B cell (primary cell): ENCODE data around the gene AGAP1. TPM values are rescaled to one million over a fixed set of nuclear protein-coding genes. Genes with fewer than 3 reads are reported as not detected.

Experiments used
- ATAC-seq: fragments of 200-7000 bp; cut with Tn5 transposase; one replicate; pipeline ENCODE4 v1.10.0; 2021; ENCODE audit warnings: low read depth, mild to moderate bottlenecking, moderate number of reproducible peaks, moderate library complexity
- CTCF ChIA-PET: fragments of 350-600 bp; sonication (Branson Sonifier 250); formaldehyde crosslinking; loops from one replicate; lab custom pipeline; 2021; ENCODE audit warnings: antibody characterized with exemption, inconsistent platforms; lab: Charles Lee
- POLR2A ChIA-PET: fragments of 350-600 bp; sonication (Branson Sonifier 250); formaldehyde crosslinking; loops from one replicate; lab custom pipeline; 2021; ENCODE audit warnings: antibody characterized with exemption; lab: Charles Lee
- DNase-seq: peaks from one replicate; pipeline ENCODE4 v3.0.0; 2013
- H2AFZ ChIP-seq: 2 replicates; pipeline ENCODE4 v1.6.1; 2012; ENCODE audit warnings: mild to moderate bottlenecking, low read depth, low read length; ENCODE audit not compliant: insufficient read depth, poor library complexity, severe bottlenecking
- H3K27ac ChIP-seq, 2 donors: 1 replicate in 1 of 2; 2 replicates in 1 of 2; pipeline ENCODE4 v1.5.1; 2012 to 2013; ENCODE audit warnings: low read length in 2 of 2, mild to moderate bottlenecking in 2 of 2, moderate library complexity in 1 of 2
- H3K27me3 ChIP-seq, 4 experiments: fragments of 200-600 bp in 1 of 4; sonication (generic) in 1 of 4; replicated peaks in 1 of 4; 1 replicate in 2 of 4; 2 replicates in 2 of 4; pipeline versions ENCODE4 v1.6.1 to v1.7.0; 2013 to 2016; ENCODE audit warnings: low read length in 3 of 4, mild to moderate bottlenecking in 2 of 4, mixed read lengths in 1 of 4, moderate library complexity in 1 of 4; ENCODE audit not compliant: insufficient read depth in 4 of 4, control insufficient read depth in 3 of 4; ENCODE audit errors: control extremely low read depth in 1 of 4
- H3K36me3 ChIP-seq, 2 experiments: replicated peaks in 1 of 2; 1 replicate in 1 of 2; 2 replicates in 1 of 2; pipeline versions ENCODE4 v1.6.1 to v1.7.1; 2013; ENCODE audit warnings: low read length in 1 of 2; ENCODE audit not compliant: insufficient read depth in 2 of 2, control insufficient read depth in 1 of 2; ENCODE audit errors: control extremely low read depth in 1 of 2, extremely low read depth in 1 of 2
- H3K4me1 ChIP-seq, 2 donors: fragments of 200-600 bp in 1 of 2; sonication (generic) in 1 of 2; 1 replicate in 1 of 2; 2 replicates in 1 of 2; pipeline versions ENCODE4 v1.5.1 to v1.6.1; 2013 to 2017; ENCODE audit warnings: low read length in 2 of 2; ENCODE audit not compliant: control insufficient read depth in 2 of 2, insufficient read depth in 2 of 2
- H3K4me2 ChIP-seq: replicated peaks from 2 replicates; pipeline ENCODE3; 2012; ENCODE audit warnings: mild to moderate bottlenecking, low read depth, low read length; ENCODE audit not compliant: poor library complexity, severe bottlenecking
- H3K4me3 ChIP-seq, 5 experiments: fragments of 200-600 bp in 1 of 5; sonication (generic) in 1 of 5; 1 replicate in 3 of 5; 2 replicates in 2 of 5; pipeline versions ENCODE4 v1.5.1 to v1.7.0; 2011 to 2016; ENCODE audit warnings: low read length in 4 of 5, mild to moderate bottlenecking in 4 of 5, low read depth in 2 of 5, control low read depth in 1 of 5, moderate library complexity in 1 of 5; ENCODE audit not compliant: insufficient read depth in 1 of 5; ENCODE audit errors: control extremely low read depth in 1 of 5, extremely low read depth in 1 of 5
- H3K79me2 ChIP-seq: fragments of 200-600 bp; sonication (generic); one replicate; pipeline ENCODE4 v1.6.0; 2016; ENCODE audit warnings: low read length; ENCODE audit not compliant: control insufficient read depth, insufficient read depth
- H3K9ac ChIP-seq: fragments of 200-600 bp; sonication (generic); 2 replicates; pipeline ENCODE4 v1.6.1; 2017; ENCODE audit warnings: mild to moderate bottlenecking, low read length, moderate library complexity
- H3K9me3 ChIP-seq, 3 donors: one replicate each; pipeline versions ENCODE4 v1.6.1 to v1.7.1; 2013; ENCODE audit warnings: low read length in 2 of 3; ENCODE audit not compliant: control insufficient read depth in 2 of 3, insufficient read depth in 1 of 3; ENCODE audit errors: control extremely low read depth in 1 of 3
- H4K20me1 ChIP-seq: 2 replicates; pipeline ENCODE4 v1.6.0; 2012; ENCODE audit warnings: mild to moderate bottlenecking, low read length; ENCODE audit not compliant: insufficient read depth, control insufficient read depth, poor library complexity, severe bottlenecking
- H3K27ac Mint-ChIP-seq: one replicate; pipeline ENCODE4 v1.8.0; 2021; ENCODE audit warnings: mixed read lengths
- H3K27me3 Mint-ChIP-seq: one replicate; pipeline ENCODE4 v1.8.0; 2021; ENCODE audit warnings: mixed read lengths
- H3K4me1 Mint-ChIP-seq: one replicate; pipeline ENCODE4 v1.8.0; 2021; ENCODE audit warnings: mixed read lengths
- H3K4me3 Mint-ChIP-seq: one replicate; pipeline ENCODE4 v1.8.0; 2021; ENCODE audit warnings: mixed read lengths
- H3K9me3 Mint-ChIP-seq: one replicate; pipeline ENCODE4 v1.8.0; 2022; ENCODE audit warnings: mixed read lengths; ENCODE audit not compliant: insufficient read depth
- EZH2 ChIP-seq: IDR thresholded peaks from 2 replicates; pipeline ENCODE4 v1.6.1; 2012; ENCODE audit warnings: borderline replicate concordance, low read depth, mild to moderate bottlenecking, moderate library complexity, low read length; ENCODE audit not compliant: insufficient read depth, poor library complexity, severe bottlenecking
- WGBS: methylation state at CpG from one replicate; pipeline ENCODE4 v1.1.5; 2013; ENCODE audit warnings: missing lambda C conversion rate; ENCODE audit not compliant: insufficient coverage; 5-methylcytosine and 5-hydroxymethylcytosine counted together
- intact Hi-C: fragments of 100-400 bp; cut with micrococcal nuclease; formaldehyde crosslinking; loops from one replicate; pipeline ENCODE4 v1.10.0; 2022
- polyA plus RNA-seq: library from polyadenylated mRNA; depleted of rRNA; stranded (reverse); fragments of >200 nt; gene quantifications from 2 replicates; pipeline ENCODE4 v1.2.3, GENCODE V29; 2012
- total RNA-seq, 2 donors: library from RNA; stranded (reverse); fragments of 120-200 nt in 1 of 2; gene quantifications; 1 replicate in 1 of 2; 2 replicates in 1 of 2; pipeline versions ENCODE4 v1.2.3 to v1.2.4, GENCODE V29; 2013 to 2022
- TF ChIP-seq, protein P1 (sequence below): fragments of 200-600 bp; IDR thresholded peaks from one replicate; pipeline ENCODE4 v1.8.0; 2022; ENCODE audit warnings: antibody characterized with exemption, mild to moderate bottlenecking

AGAP1 gene
- total and polyA plus RNA-seq, 2 donors (not counting 1 experiment from before 2014, with no cell fraction given) = 0.01 TPM; not detected in 1

DNA sequence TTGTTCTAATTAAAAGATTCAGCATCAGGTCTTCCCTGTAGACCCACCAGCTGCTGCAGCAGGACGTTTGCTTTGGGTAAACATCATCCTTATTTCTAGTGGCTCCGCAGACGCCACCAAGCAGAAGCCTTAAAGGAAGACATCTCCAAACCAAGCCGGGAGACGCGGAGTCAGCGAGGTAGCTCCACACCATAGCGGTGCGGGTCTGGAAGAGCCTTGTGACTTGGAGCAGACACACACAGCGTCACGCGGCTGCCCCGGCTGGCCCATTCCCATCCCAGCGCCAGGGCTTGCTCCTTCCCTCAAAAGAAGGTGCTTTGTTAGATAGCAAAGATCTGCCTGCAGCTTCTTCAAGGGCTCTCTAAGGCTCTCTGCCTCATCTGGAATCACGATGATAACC lies 437.8 kb downstream of the AGAP1 start:
- intact Hi-C loops = no loop called here

DNA sequence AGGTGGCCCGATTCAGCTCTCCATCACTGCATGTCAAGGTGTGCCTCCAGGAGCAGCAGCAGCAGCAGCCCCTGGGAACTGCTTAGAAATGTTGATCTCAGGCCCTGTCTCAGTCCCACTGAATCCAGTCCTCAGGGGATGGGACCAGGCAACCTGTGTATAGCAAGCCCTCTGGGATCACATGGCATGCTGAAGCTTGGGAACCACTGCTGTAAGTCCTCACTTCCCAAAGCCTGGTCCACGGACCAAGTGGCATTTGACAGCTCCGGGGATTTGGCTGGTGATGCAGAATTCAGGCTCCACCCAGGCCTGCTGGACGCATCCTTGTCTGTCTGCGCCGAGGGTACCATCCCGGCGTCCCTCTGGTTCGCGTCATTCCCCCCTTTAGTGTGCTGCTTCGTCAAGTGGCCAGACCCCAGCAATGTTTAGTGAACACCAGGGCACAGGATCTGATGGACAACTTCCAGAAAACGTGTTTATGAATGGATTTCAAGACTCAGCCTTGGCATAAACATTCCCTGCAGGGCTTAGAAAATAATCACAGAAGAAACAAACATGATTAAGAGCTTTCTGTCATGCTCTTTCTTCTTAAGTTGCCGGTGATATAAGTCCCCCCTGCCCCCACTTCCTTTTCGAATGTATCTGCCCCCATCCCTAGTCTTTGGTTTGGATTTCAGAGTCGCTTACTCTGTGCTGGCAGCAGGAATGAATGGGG lies 440.4 kb downstream of the AGAP1 start:
- no peak for TF ChIP-seq EZH2
- TF ChIP-seq, protein P1, sequence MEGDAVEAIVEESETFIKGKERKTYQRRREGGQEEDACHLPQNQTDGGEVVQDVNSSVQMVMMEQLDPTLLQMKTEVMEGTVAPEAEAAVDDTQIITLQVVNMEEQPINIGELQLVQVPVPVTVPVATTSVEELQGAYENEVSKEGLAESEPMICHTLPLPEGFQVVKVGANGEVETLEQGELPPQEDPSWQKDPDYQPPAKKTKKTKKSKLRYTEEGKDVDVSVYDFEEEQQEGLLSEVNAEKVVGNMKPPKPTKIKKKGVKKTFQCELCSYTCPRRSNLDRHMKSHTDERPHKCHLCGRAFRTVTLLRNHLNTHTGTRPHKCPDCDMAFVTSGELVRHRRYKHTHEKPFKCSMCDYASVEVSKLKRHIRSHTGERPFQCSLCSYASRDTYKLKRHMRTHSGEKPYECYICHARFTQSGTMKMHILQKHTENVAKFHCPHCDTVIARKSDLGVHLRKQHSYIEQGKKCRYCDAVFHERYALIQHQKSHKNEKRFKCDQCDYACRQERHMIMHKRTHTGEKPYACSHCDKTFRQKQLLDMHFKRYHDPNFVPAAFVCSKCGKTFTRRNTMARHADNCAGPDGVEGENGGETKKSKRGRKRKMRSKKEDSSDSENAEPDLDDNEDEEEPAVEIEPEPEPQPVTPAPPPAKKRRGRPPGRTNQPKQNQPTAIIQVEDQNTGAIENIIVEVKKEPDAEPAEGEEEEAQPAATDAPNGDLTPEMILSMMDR = no peak
- Histone ChIP-seq H3K9me3 (peaks cover 0 to 26% (median 0%) of the 10 kb centered on the region in 3 donors), H3K36me3 (no peaks in the 10 kb centered on the region), H3K4me2 (no peak overlapping the region), H3K4me3 (no peak overlapping the region), H3K79me2 (no peaks in the 10 kb centered on the region), H3K27me3 (no peaks in the 10 kb centered on the region), H2AFZ (no peak overlapping the region), H3K4me1 (no peaks in the 10 kb centered on the region), H4K20me1 (no peaks in the 10 kb centered on the region), H3K27ac (no peak overlapping the region), H3K9ac (no peak overlapping the region)
- no peak for ATAC-seq
- WGBS = 83% methylated on average over 12 of the region's 15 CpGs
- no peaks in the 10 kb centered on the region for H3K4me1 Mint-ChIP-seq
- CTCF ChIA-PET = no interaction called here
- H3K27ac Mint-ChIP-seq = no peak overlapping the region
- H3K4me3 Mint-ChIP-seq = no peak overlapping the region
- DNase-seq = no peak
- no peaks in the 10 kb centered on the region for H3K27me3 Mint-ChIP-seq
- intact Hi-C loops = no loop called here
- H3K9me3 Mint-ChIP-seq = peaks cover 3% of the 10 kb centered on the region
- POLR2A ChIA-PET = no interaction called here

More for the DNA sequence above, 437.8 kb downstream of the AGAP1 start:
- Mint-ChIP-seq H3K9me3 (peaks cover 3% of the 10 kb centered on the region), H3K4me1 (no peaks in the 10 kb centered on the region), H3K27ac (no peak overlapping the region), H3K4me3 (no peak overlapping the region), H3K27me3 (no peaks in the 10 kb centered on the region)
- DNase-seq = no peak
- ChIA-PET POLR2A (no interaction called here), CTCF (no interaction called here)
- no peaks in the 10 kb centered on the region for H3K79me2 ChIP-seq
- no peak for ATAC-seq
- H3K4me3 ChIP-seq = no peak overlapping the region
- TF ChIP-seq, protein P1 = no peak
- TF ChIP-seq EZH2 = no peak
- 94% methylated on average over 14 of the region's 15 CpGs for WGBS
- H3K27ac ChIP-seq = no peak overlapping the region
- peaks cover 0 to 17% (median 0%) of the 10 kb centered on the region in 3 donors for H3K9me3 ChIP-seq
- no peaks in the 10 kb centered on the region for H3K36me3 ChIP-seq
- H3K4me2 ChIP-seq = no peak overlapping the region
- H3K27me3 ChIP-seq = no peaks in the 10 kb centered on the region
- no peak overlapping the region for H3K9ac ChIP-seq
- H4K20me1 ChIP-seq = no peaks in the 10 kb centered on the region
- no peaks in the 10 kb centered on the region for H3K4me1 ChIP-seq
- no peak overlapping the region for H2AFZ ChIP-seq
